Stimulated activated CD8-positive, alpha-beta memory T cell treated with anti-CD3 and anti-CD28 coated beads, Interleukin-2, amount 100 ng/mL, for 1 hour (primary cell): ENCODE data around the gene ADNP.

Experiments
- DNase-seq, 2 donors: peaks; one replicate each; pipeline ENCODE4 v3.0.0-alpha.2; 2020; ENCODE audit warnings: low read depth in 2 of 2

Gene ADNP

DNA sequence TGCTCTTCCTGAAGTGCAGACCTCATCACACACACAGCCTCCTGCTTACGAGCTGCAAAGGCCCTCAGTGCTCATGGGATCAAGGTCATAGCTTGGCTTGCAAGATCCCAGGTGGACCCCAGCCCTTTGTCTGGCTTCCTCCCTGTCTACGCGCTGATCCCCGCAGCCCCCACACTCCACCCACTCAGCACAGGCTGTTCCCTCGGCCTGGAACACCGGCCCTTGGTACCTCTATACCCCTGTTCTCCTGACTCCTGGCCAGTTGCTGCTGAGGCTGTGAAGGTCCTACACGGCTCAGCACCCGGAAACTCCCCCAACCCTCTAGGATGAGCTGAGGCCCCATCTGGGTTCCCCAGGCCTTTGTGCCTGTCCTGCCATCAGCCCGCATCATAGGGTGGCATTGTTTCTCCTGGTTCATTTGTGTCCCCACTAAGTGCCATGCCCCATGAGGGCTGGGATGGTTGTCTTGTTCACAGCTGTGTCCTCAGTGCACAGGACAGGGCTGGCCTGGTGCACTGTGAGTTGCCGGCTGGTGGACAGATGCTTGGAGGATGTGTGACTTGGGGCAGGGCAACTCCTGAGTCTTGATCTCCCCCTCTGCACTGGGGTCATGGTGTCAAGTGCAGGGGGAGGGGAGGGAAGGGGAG, 57.0 kb downstream of the ADNP start:
- DNase-seq, result no peak

- no peak for DNase-seq
Observed at GRCh38 chr20:50873585-50873984, 57.7 kb downstream of the ADNP start.

- DNase-seq, result no peak
Observed at GRCh38 chr20:50872560-50873425, 58.4 kb downstream of the ADNP start.

- DNase-seq, result no peak
Observed at GRCh38 chr20:50870561-50871161, 60.6 kb downstream of the ADNP start.

DNA sequence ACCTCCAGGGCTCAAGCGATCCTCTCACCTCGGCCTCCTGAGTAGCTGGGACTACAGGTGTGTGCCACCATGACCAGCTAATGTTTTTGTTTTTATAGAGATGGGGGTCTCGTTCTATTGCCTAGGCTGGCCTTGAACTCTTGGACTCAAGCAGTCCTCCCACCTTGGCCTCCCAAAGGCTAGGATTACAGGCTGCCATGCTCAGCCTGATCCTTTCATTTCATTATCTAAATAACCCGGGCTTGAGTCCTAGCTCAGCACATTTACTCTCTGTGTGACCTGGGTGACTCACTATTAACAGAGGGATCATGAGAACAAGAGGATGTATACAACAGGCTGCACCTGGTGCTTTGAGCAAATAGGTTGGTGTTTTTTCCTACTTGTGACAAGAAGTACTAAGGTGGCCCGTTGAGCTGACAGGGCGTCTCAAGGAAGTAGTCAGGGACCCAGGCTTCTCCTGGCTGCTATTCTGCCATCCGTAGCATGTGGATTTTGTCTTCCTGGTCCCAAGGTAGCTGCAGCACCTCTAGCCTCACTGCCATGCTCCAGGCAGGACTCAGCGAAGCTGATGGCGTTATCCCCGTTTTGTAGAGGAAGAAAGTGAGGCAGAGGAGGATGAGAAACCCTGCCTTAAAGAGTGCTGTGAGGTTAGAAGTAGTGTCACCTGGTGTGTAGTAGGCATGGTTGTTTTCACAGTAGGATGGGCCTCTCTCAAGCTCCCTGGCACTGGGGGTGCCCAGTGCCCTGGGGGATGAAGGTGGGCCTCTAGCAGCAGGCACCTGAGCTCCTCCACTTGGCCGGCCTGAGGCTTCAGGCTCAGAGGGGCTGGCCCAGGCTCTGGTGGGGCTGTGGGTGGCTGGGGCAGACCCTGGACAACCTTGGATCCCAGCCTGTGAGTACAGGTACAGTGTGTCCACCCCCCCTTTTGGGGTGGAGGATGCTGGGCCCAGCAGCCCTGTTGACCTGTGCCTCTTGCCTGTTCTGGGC, 62.4 kb downstream of the ADNP start:
- no peak for DNase-seq

DNA sequence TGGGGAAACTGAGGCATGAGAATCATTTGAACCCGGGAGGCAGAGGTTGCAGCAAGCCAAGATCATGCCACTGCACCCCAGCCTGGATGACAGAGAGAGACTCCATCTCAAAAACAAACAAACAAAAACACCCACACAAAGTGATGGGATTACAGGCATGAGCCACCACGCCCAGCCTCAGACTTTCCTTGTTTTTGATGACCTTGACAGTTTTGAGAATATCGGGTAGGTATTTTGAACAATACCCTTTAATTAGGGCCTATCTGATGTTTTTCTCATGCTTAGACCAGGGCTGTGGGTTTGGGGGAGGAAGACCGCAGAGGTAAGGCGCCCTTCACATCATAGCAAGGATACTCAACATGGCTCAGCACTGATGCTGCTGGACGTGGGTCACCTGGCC, 63.4 kb downstream of the ADNP start:
- DNase-seq, result no peak

GRCh38 chr20:50866831-50867230, 64.4 kb downstream of the ADNP start:
- DNase-seq, result no peak

- no peak for DNase-seq
Observed at GRCh38 chr20:50866036-50866685, 65.1 kb downstream of the ADNP start.

GRCh38 chr20:50865591-50865990, 65.6 kb downstream of the ADNP start:
- DNase-seq, result no peak

GRCh38 chr20:50865114-50865513, 66.1 kb downstream of the ADNP start:
- DNase-seq, result no peak

DNA sequence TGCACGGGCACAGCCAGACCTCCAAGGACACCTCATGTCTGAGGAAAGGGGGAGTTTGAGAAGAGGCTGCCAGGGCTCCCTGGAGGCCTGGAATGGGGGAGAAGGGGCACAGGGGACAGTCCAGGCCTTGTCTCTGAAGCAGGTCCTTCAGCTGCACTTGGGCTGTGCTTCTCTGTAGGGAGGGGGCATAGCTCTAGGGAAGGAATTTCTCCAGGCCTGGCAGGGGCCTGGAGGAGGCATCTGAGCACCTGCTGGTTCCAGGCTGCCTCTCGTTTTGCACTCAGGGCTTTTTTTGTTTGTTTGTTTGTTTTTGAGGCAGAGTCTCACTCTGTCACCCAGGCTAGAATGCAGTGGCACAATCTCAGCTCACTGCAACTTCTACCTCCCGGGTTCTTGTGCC, 68.7 kb downstream of the ADNP start:
- DNase-seq, result no peak

DNA sequence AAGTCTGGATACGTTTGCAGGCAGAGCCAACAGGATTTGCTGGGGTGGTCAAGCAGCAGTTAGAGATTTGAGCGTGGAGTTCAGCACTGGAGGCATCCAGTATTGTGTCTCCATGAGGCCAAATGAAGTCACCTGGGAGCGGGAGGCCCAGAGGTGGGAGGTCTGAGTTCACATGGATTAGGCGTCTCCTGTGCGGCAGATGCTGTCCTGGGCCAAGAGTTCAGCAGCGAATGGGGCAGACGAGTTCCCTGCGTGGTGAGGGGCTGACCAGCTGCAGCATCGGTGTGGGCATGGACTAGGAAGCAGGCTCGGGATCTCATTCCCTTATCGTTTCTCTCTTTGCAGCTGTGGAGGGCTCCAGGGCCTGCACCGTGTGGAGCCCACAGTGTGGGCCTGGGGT, 70.2 kb downstream of the ADNP start:
- DNase-seq, result no peak

- DNase-seq, result no peak
Observed at GRCh38 chr20:50859161-50859560, 72.1 kb downstream of the ADNP start.

GRCh38 chr20:50858525-50858924, 72.7 kb downstream of the ADNP start:
- DNase-seq, result no peak

DNA sequence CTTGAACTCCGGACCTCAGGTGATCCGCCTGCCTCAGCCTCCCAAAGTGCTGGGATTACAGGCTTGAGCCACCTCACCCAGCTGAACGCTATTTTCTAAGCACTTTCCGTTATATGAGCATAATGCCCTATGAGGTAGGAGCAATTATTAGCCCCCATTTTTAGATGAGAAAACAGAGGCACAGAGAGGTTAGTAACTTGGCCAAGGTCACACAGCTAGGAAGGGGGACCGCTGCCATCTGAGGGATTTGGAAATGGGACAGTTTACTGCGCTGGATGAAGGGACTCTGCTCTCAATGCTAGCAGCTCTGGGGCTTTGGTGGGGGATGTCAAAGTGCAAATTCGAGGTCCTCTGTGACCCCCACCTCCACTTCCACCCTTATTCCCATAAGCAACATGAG, 73.9 kb downstream of the ADNP start:
- no peak for DNase-seq

DNA sequence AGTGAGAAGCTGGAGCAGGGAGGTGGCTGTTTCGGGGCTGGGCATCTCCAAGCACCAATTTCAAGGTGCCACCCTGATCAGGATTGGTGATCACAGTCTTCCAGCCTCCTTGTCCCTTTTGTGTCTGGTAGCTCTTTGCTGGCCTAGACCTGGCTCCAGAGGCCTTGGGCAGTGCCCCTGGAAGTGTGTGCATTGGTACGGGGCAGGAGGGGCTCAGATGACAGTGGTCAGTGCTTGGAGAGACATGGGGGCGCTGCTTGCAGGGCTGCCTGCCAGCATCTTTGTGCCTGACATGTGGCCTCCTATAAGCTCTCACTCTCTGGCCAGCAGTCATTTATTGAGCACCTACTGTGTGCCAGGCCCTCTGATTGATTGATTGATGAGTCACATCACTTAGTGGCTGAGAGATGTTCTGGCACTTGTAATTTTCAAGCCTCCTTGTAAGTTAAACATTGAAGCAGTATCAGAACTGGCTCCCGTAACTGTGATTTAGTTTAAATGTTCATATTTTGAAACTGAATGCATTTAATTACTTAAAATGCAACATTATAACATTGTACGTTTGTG, 74.7 kb downstream of the ADNP start:
- no peak for DNase-seq

- DNase-seq, result no peak
Observed at GRCh38 chr20:50855498-50856474, 75.5 kb downstream of the ADNP start.

DNA sequence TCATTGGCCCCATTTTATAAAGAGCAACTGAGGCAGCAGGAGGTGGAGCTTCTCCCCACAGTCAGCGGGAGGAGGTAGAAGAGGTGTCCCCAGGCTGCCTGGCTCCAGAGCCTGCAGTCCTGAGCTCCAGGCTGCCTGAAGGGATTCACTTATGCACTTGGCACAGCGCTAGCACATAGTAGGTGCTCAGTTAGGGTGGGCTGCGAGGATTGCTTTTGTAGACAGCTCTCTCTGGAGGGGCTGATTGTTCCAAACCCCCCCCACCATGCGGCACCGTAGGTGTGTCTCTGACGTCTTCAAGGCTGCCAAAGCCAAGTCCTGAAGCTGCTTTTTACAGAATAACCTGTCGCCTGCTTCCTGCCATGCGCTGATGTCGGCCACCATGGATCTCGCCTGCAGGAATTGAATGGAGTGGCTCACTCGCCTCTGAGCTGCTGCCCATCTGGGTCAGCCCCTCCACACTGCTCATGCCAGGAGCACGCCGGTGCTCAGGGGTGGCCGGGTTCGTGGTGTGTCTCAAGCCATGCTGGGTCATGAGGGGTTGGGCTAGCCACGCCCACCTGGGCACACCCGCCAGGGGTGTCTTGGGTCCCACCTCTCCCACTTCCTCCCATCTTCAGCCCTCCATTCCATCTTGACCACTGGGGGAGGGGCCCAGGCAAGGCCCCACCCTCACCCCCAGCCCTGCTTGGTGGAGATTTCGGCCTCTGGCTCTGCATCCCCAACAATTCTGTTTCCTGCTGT, 76.6 kb downstream of the ADNP start:
- DNase-seq, result no peak

- DNase-seq, result no peak
Observed at GRCh38 chr20:50852085-50852484, 79.2 kb downstream of the ADNP start.
